ENCODE data around the gene MYADM.

- TF ChIP-seq CTCF (IDR thresholded peaks at IDR 0.05; ENCODE audit: low read depth, low read length, poor library complexity, severe bottlenecking) (no peak), EZH2phosphoT487 (IDR thresholded peaks at IDR 0.05; ENCODE audit: borderline replicate concordance, low read length) (no peak)
Measured at GRCh38 chr19:53872762-53873161, 5.1 kb downstream of the MYADM start.
